HG02642 (cell line): ENCODE data around the gene ZNF738.

Experiments used
- ATAC-seq: cut with Tn5 transposase; IDR thresholded peaks from one replicate; pipeline ENCODE4 v1.9.1; 2021; ENCODE audit warnings: mild to moderate bottlenecking; ENCODE audit not compliant: unreplicated experiment, poor library complexity

The ZNF738 gene

DNA sequence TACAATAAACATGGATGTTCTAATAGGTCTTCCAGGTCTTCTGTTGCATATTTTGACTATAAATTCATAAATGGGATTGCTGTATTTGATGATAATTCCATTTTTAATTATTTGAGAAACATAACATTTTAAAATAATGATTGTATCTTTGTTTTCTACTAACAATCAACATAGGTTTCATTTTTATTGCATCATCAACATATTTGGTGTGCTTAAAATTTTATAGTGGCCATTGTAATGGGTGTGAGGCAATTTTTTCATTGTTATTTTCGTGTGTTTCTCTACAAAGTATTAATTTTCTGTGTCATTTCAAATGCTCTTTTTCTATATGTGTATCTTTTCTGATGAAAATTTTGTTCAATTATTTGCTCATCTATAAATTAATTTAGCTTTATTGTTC, 51.4 kb downstream of the ZNF738 start:
- ATAC-seq, result no peak

- ATAC-seq, result no peak
These were observed 63.4 kb downstream of the ZNF738 start for GRCh38 chr19:21422244-21422643.

- no peak for ATAC-seq
These were observed 64.5 kb downstream of the ZNF738 start for GRCh38 chr19:21423057-21424041.
